ENCODE data around the gene ADAMTS3. TPM values are rescaled to one million over a fixed set of nuclear protein-coding genes. Genes with fewer than 3 reads are reported as not detected.
A peak's percentile ranks its signal among the peaks of the same experiment; 100 is the strongest.

Gene ADAMTS3
- total RNA-seq, 4 donors from 2014 or later: 0.18 to 0.41 (median 0.23) TPM; not detected in 1

GRCh38 chr4:72513227-72513626 lies 55.8 kb downstream of the ADAMTS3 start:
- no peak for TF ChIP-seq CTCF (IDR thresholded peaks at IDR 0.05 in 4 of 5, conservative IDR thresholded peaks at IDR 0.05 in 1 of 5)
- no peak for TF ChIP-seq POLR2A (IDR thresholded peaks at IDR 0.05)
- intact Hi-C loops (cut with DNase I; ENCODE audit: low total_unique reads): no loop called here
- DNase-seq (no peak), ATAC-seq (no peak)
- no peak overlapping the region for H3K27ac ChIP-seq
- H3K4me3 ChIP-seq: no peak overlapping the region
- H3K27me3 ChIP-seq: no peaks in the 10 kb centered on the region
- no peaks in the 10 kb centered on the region for H3K36me3 ChIP-seq
- in situ Hi-C loops (cut with MboI; ENCODE audit: low sequenced_read_pairs in 4 of 4): loop anchor here in 1 of 4 donors (25.0 kb wide), 1 partner anchor 499 kb away; no protein-coding TSS in a partner anchor
- no peaks in the 10 kb centered on the region for H3K9me3 ChIP-seq
- no peaks in the 10 kb centered on the region for H3K4me1 ChIP-seq

- in situ Hi-C loops (cut with MboI; ENCODE audit: low sequenced_read_pairs in 4 of 4): loop anchor here in 1 of 4 donors (25.0 kb wide), 1 partner anchor 504 kb away; no protein-coding TSS in a partner anchor
These were observed 61.1 kb downstream of the ADAMTS3 start for GRCh38 chr4:72507860-72508419.

GRCh38 chr4:72507167-72507566 lies 61.9 kb downstream of the ADAMTS3 start:
- in situ Hi-C loops (cut with MboI; ENCODE audit: low sequenced_read_pairs in 4 of 4) (loop anchor here in 1 of 4 donors (25.0 kb wide), 1 partner anchor 505 kb away; no protein-coding TSS in a partner anchor), intact Hi-C loops (cut with DNase I; ENCODE audit: low total_unique reads) (no loop called here)
- no peak for DNase-seq
- H3K4me1 ChIP-seq: no peaks in the 10 kb centered on the region
- H3K36me3 ChIP-seq: no peaks in the 10 kb centered on the region
- H3K9me3 ChIP-seq: no peaks in the 10 kb centered on the region
- H3K4me3 ChIP-seq: no peak overlapping the region
- no peaks in the 10 kb centered on the region for H3K27me3 ChIP-seq
- H3K27ac ChIP-seq: no peak overlapping the region
- no peak for TF ChIP-seq POLR2A (IDR thresholded peaks at IDR 0.05)
- TF ChIP-seq CTCF (IDR thresholded peaks at IDR 0.05 in 4 of 5, conservative IDR thresholded peaks at IDR 0.05 in 1 of 5): no peak
- no peak for ATAC-seq

More at GRCh38 chr4:72507860-72508419, 61.1 kb downstream of the ADAMTS3 start:
- H3K27ac ChIP-seq: no peak overlapping the region
- no peaks in the 10 kb centered on the region for H3K27me3 ChIP-seq
- no peak for ATAC-seq
- no peaks in the 10 kb centered on the region for H3K9me3 ChIP-seq
- no peak overlapping the region for H3K4me3 ChIP-seq
- TF ChIP-seq CTCF (IDR thresholded peaks at IDR 0.05 in 4 of 5, conservative IDR thresholded peaks at IDR 0.05 in 1 of 5) (no peak), POLR2A (IDR thresholded peaks at IDR 0.05) (no peak)
- H3K4me1 ChIP-seq: no peaks in the 10 kb centered on the region
- intact Hi-C loops (cut with DNase I; ENCODE audit: low total_unique reads): no loop called here
- no peak for DNase-seq
- no peaks in the 10 kb centered on the region for H3K36me3 ChIP-seq

GRCh38 chr4:72505314-72505744 lies 63.7 kb downstream of the ADAMTS3 start:
- H3K36me3 ChIP-seq: no peaks in the 10 kb centered on the region

More at GRCh38 chr4:72505314-72505744, 63.7 kb downstream of the ADAMTS3 start:
- intact Hi-C loops (cut with DNase I; ENCODE audit: low total_unique reads): no loop called here
- H3K27ac ChIP-seq: no peak overlapping the region
- TF ChIP-seq POLR2A (IDR thresholded peaks at IDR 0.05) (no peak), CTCF (IDR thresholded peaks at IDR 0.05 in 4 of 5, conservative IDR thresholded peaks at IDR 0.05 in 1 of 5) (peak in 4 of 5 experiments; percentile 18 to 44 (median 30))
- H3K4me1 ChIP-seq: no peaks in the 10 kb centered on the region
- in situ Hi-C loops (cut with MboI; ENCODE audit: low sequenced_read_pairs in 4 of 4): loop anchor here in 1 of 4 donors (25.0 kb wide), 1 partner anchor 507 kb away; no protein-coding TSS in a partner anchor
- H3K9me3 ChIP-seq: no peaks in the 10 kb centered on the region
- ATAC-seq: no peak
- no peak for DNase-seq
- no peaks in the 10 kb centered on the region for H3K27me3 ChIP-seq
- no peak overlapping the region for H3K4me3 ChIP-seq
